CD14-positive monocyte (primary cell): ENCODE measurements around the gene TRIM47. TPM values are rescaled to one million over a fixed set of nuclear protein-coding genes. Genes with fewer than 3 reads are reported as not detected.

Experiments
- DNase-seq, 3 donors: peaks; one replicate each; pipeline ENCODE4 v3.0.0-alpha.2; 2011 to 2022
- H2AFZ ChIP-seq: 2 replicates; pipeline ENCODE4 v1.6.0; 2012; ENCODE audit warnings: mild to moderate bottlenecking, low read depth, low read length, inconsistent platforms; ENCODE audit not compliant: insufficient read depth, poor library complexity, severe bottlenecking
- H3K27ac ChIP-seq, 2 donors: 1 replicate in 1 of 2; 2 replicates in 1 of 2; pipeline ENCODE4 v1.5.1; 2012 to 2013; ENCODE audit warnings: low read length in 2 of 2, control low read depth in 1 of 2, inconsistent platforms in 1 of 2, low read depth in 1 of 2, mild to moderate bottlenecking in 1 of 2
- H3K27me3 ChIP-seq, 2 donors: one replicate each; pipeline versions ENCODE4 v1.6.0 to v1.6.1; 2011 to 2013; ENCODE audit warnings: low read length in 2 of 2; ENCODE audit not compliant: control insufficient read depth in 2 of 2, insufficient read depth in 2 of 2
- H3K36me3 ChIP-seq, 2 donors: replicated peaks in 1 of 2; 1 replicate in 1 of 2; 2 replicates in 1 of 2; pipeline versions ENCODE4 v1.5.1 to v1.6.1; 2012 to 2013; ENCODE audit warnings: low read length in 2 of 2, control low read depth in 1 of 2, inconsistent platforms in 1 of 2, mild to moderate bottlenecking in 1 of 2; ENCODE audit not compliant: insufficient read depth in 2 of 2, control insufficient read depth in 1 of 2
- H3K4me1 ChIP-seq, 2 donors: 1 replicate in 1 of 2; 2 replicates in 1 of 2; pipeline versions ENCODE4 v1.5.1 to v1.6.1; 2012 to 2013; ENCODE audit warnings: low read length in 2 of 2, control low read depth in 1 of 2, inconsistent platforms in 1 of 2, mild to moderate bottlenecking in 1 of 2, moderate library complexity in 1 of 2; ENCODE audit not compliant: insufficient read depth in 2 of 2, control insufficient read depth in 1 of 2
- H3K4me2 ChIP-seq: replicated peaks from 2 replicates; pipeline ENCODE3; 2012; ENCODE audit warnings: low read length, moderate library complexity, mild to moderate bottlenecking; ENCODE audit not compliant: poor library complexity, severe bottlenecking; ENCODE audit errors: extremely low read depth
- H3K4me3 ChIP-seq, 3 experiments: fragments of 200-600 bp in 1 of 3; sonication (generic) in 1 of 3; replicated peaks in 1 of 3; 1 replicate in 2 of 3; 2 replicates in 1 of 3; pipeline ENCODE4 v1.5.1; 2011 to 2013; ENCODE audit warnings: low read length in 3 of 3, mild to moderate bottlenecking in 3 of 3, control low read depth in 2 of 3, low read depth in 2 of 3, inconsistent platforms in 1 of 3, moderate library complexity in 1 of 3
- H3K79me2 ChIP-seq: 2 replicates; pipeline ENCODE4 v1.6.0; 2012; ENCODE audit warnings: mild to moderate bottlenecking, control low read depth, inconsistent platforms, low read length, moderate library complexity; ENCODE audit not compliant: insufficient read depth
- H3K9ac ChIP-seq: 2 replicates; pipeline ENCODE4 v1.6.0; 2017; ENCODE audit warnings: low read length, mild to moderate bottlenecking; ENCODE audit not compliant: insufficient read depth, poor library complexity, severe bottlenecking
- H3K9me3 ChIP-seq, 2 donors: replicated peaks in 1 of 2; 1 replicate in 1 of 2; 2 replicates in 1 of 2; pipeline versions ENCODE4 v1.5.1 to v1.6.1; 2012 to 2013; ENCODE audit warnings: low read length in 2 of 2, control low read depth in 1 of 2; ENCODE audit not compliant: control insufficient read depth in 1 of 2, insufficient read depth in 1 of 2
- H4K20me1 ChIP-seq: 2 replicates; pipeline ENCODE4 v1.6.0; 2012; ENCODE audit warnings: mild to moderate bottlenecking, low read length, control low read depth, moderate library complexity; ENCODE audit not compliant: insufficient read depth
- H3K27ac Mint-ChIP-seq, 7 donors: one replicate each; pipeline ENCODE4 v1.8.0; 2020; ENCODE audit warnings: mild to moderate bottlenecking in 7 of 7, mixed read lengths in 7 of 7, moderate library complexity in 6 of 7, inconsistent platforms in 2 of 7
- H3K27me3 Mint-ChIP-seq, 3 donors: one replicate each; pipeline ENCODE4 v1.8.0; 2021 to 2022; ENCODE audit warnings: low read depth in 3 of 3, mild to moderate bottlenecking in 3 of 3, mixed read lengths in 3 of 3, moderate library complexity in 3 of 3, inconsistent platforms in 1 of 3
- H3K36me3 Mint-ChIP-seq, 2 donors: one replicate each; pipeline ENCODE4 v1.8.0; 2020; ENCODE audit warnings: mixed read lengths in 2 of 2, inconsistent platforms in 1 of 2, mild to moderate bottlenecking in 1 of 2
- H3K4me1 Mint-ChIP-seq: one replicate; pipeline ENCODE4 v1.8.0; 2020; ENCODE audit warnings: mild to moderate bottlenecking, mixed read lengths
- H3K4me3 Mint-ChIP-seq, 2 donors: one replicate each; pipeline ENCODE4 v1.8.0; 2020; ENCODE audit warnings: mild to moderate bottlenecking in 2 of 2, mixed read lengths in 2 of 2, moderate library complexity in 1 of 2
- H3K9me3 Mint-ChIP-seq, 7 donors: one replicate each; pipeline ENCODE4 v1.8.0; 2020 to 2022; ENCODE audit warnings: mixed read lengths in 7 of 7, mild to moderate bottlenecking in 6 of 7, moderate library complexity in 6 of 7, inconsistent platforms in 2 of 7
- WGBS: methylation state at CpG from one replicate; pipeline ENCODE4 v1.1.5; 2013; ENCODE audit warnings: missing lambda C conversion rate; ENCODE audit not compliant: insufficient coverage; 5-methylcytosine and 5-hydroxymethylcytosine counted together
- intact Hi-C, 2 donors: fragments of 100-400 bp; cut with micrococcal nuclease; formaldehyde crosslinking; loops; one replicate each; pipeline versions ENCODE4 v1.15.0 to v1.15.1; 2023
- polyA plus RNA-seq, 3 donors: library from polyadenylated mRNA; depleted of rRNA in 1 of 3; unstranded in 2 of 3; stranded (reverse) in 1 of 3; fragments of 300-500 nt in 2 of 3; fragments of >200 nt in 1 of 3; fragmentation: Illumina TruSeq in 2 of 3; gene quantifications; 1 replicate in 2 of 3; 2 replicates in 1 of 3; pipeline ENCODE4 v1.2.3, GENCODE V29; 2012 to 2021
- TF ChIP-seq, protein P1 (sequence below): fragments of 200-600 bp; IDR thresholded peaks from one replicate; pipeline ENCODE4 v1.8.0; 2022; ENCODE audit warnings: antibody characterized with exemption, mild to moderate bottlenecking

TRIM47 gene
- polyA plus RNA-seq, 3 donors, result 0.20 TPM; not detected in 2

GRCh38 chr17:75844530-75845057, 33.8 kb downstream of the TRIM47 start:
- no peaks in the 10 kb centered on the region for H3K27me3 Mint-ChIP-seq
- peaks cover 59 to 64% of the 10 kb centered on the region in 2 donors for H3K36me3 ChIP-seq
- H2AFZ ChIP-seq, result peak overlapping the region; percentile 89
- H3K36me3 Mint-ChIP-seq, result peaks cover 51 to 68% of the 10 kb centered on the region in 2 donors
- peak overlapping the region; percentile 87 for H3K27ac ChIP-seq
- WGBS, result 2% methylated on average over 11 of the region's 14 CpGs
- TF ChIP-seq, protein P1, sequence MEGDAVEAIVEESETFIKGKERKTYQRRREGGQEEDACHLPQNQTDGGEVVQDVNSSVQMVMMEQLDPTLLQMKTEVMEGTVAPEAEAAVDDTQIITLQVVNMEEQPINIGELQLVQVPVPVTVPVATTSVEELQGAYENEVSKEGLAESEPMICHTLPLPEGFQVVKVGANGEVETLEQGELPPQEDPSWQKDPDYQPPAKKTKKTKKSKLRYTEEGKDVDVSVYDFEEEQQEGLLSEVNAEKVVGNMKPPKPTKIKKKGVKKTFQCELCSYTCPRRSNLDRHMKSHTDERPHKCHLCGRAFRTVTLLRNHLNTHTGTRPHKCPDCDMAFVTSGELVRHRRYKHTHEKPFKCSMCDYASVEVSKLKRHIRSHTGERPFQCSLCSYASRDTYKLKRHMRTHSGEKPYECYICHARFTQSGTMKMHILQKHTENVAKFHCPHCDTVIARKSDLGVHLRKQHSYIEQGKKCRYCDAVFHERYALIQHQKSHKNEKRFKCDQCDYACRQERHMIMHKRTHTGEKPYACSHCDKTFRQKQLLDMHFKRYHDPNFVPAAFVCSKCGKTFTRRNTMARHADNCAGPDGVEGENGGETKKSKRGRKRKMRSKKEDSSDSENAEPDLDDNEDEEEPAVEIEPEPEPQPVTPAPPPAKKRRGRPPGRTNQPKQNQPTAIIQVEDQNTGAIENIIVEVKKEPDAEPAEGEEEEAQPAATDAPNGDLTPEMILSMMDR, result no peak
- no peaks in the 10 kb centered on the region for H3K9me3 ChIP-seq
- no peak for DNase-seq
- H3K4me2 ChIP-seq, result peak overlapping the region; percentile 86
- no peaks in the 10 kb centered on the region for H3K27me3 ChIP-seq
- peaks cover 37% of the 10 kb centered on the region for H3K79me2 ChIP-seq
- peaks cover 74% of the 10 kb centered on the region for H4K20me1 ChIP-seq
- H3K4me1 ChIP-seq, result peaks cover 33 to 52% of the 10 kb centered on the region in 2 donors
- intact Hi-C loops, result loop anchor here (5.0 to 10.0 kb wide), 2 partner anchors 67 to 180 kb away; partner anchors contain the start of genes RECQL5 (in 1 of the 2) and SAP30BP (in 1 of the 2)
- H3K4me3 ChIP-seq, result peak overlapping the region; percentile 59 to 91 (median 89)
- H3K4me3 Mint-ChIP-seq, result peak overlapping the region; percentile 89 to 97
- peak overlapping the region; percentile 88 to 96 (median 92) for H3K27ac Mint-ChIP-seq
- H3K4me1 Mint-ChIP-seq, result peaks cover 23% of the 10 kb centered on the region
- H3K9me3 Mint-ChIP-seq, result no peaks in the 10 kb centered on the region
- H3K9ac ChIP-seq, result peak overlapping the region; percentile 85

- peak within 1 kb of the TSS; percentile 89 for H2AFZ ChIP-seq
- Mint-ChIP-seq H3K36me3 (peaks cover 52 to 68% of the 10 kb centered on the region in 2 donors), H3K27me3 (no peaks in the 10 kb centered on the region), H3K9me3 (no peaks in the 10 kb centered on the region), H3K4me1 (peaks cover 23% of the 10 kb centered on the region), H3K4me3 (peak within 1 kb of the TSS; percentile 89 to 97), H3K27ac (peak within 1 kb of the TSS; percentile 88 to 96 (median 92))
- H3K79me2 ChIP-seq, result peaks cover 37% of the 10 kb centered on the region
- H4K20me1 ChIP-seq, result peaks cover 70% of the 10 kb centered on the region
- H3K4me3 ChIP-seq, result peak within 1 kb of the TSS; percentile 59 to 91 (median 89)
- intact Hi-C loops, result loop anchor here in 1 of 2 donors (10.0 kb wide), 1 partner anchor 179 kb away; the partner anchor contains the start of genes RECQL5 and SAP30BP
- no peaks in the 10 kb centered on the region for H3K27me3 ChIP-seq
- peak within 1 kb of the TSS; percentile 85 for H3K9ac ChIP-seq
- TF ChIP-seq, protein P1, result peak; percentile 11
- H3K27ac ChIP-seq, result peak within 1 kb of the TSS; percentile 87
- H3K36me3 ChIP-seq, result peaks cover 56 to 62% of the 10 kb centered on the region in 2 donors
- no peaks in the 10 kb centered on the region for H3K9me3 ChIP-seq
- WGBS, result 1% methylated on average over 20 of the region's 35 CpGs
- H3K4me1 ChIP-seq, result peaks cover 33 to 49% of the 10 kb centered on the region in 2 donors
- DNase-seq, result peak; percentile 70 to 81 (median 74)
- peak within 1 kb of the TSS; percentile 86 for H3K4me2 ChIP-seq
These were observed 34.5 kb downstream of the TRIM47 start, which contains the start of gene UNC13D for GRCh38 chr17:75843577-75844529. Gene UNC13D (minus strand): TSS chr17:75844404. CDS start chr17:75844337, 67 bp downstream.
